Adrenal gland (tissue), 12 donors: ENCODE measurements around the gene FLVCR1. TPM values are rescaled to one million over a fixed set of nuclear protein-coding genes. Genes with fewer than 3 reads are reported as not detected.

ENCODE experiments used
- DNase-seq, 7 donors: peaks; one replicate each; pipeline ENCODE4 v3.0.0-alpha.2; 2019 to 2020
- H3K27ac ChIP-seq, 5 donors: fragments of 200-600 bp; sonication (generic) in 4 of 5; 1 replicate in 3 of 5; 2 replicates in 2 of 5; pipeline versions ENCODE4 v1.5.1 to v1.8.0; 2016 to 2020; ENCODE audit warnings: mild to moderate bottlenecking in 1 of 5
- H3K27me3 ChIP-seq: fragments of 200-600 bp; 2 replicates; pipeline ENCODE4 v1.8.0; 2021
- H3K36me3 ChIP-seq, 2 donors: fragments of 200-600 bp; replicated peaks in 1 of 2; 1 replicate in 1 of 2; 2 replicates in 1 of 2; pipeline versions ENCODE4 v1.5.1 to v1.8.0; 2018 to 2022
- H3K4me1 ChIP-seq, 2 donors: fragments of 200-600 bp; replicated peaks in 1 of 2; 1 replicate in 1 of 2; 2 replicates in 1 of 2; pipeline versions ENCODE4 v1.5.1 to v1.8.0; 2018 to 2021
- H3K4me3 ChIP-seq, 4 donors: fragments of 200-600 bp; sonication (generic) in 3 of 4; one replicate each; pipeline ENCODE4 v1.5.1; 2016 to 2018
- H3K9me3 ChIP-seq, 3 donors: fragments of 200-600 bp; sonication (generic) in 1 of 3; replicated peaks in 1 of 3; 1 replicate in 2 of 3; 2 replicates in 1 of 3; pipeline versions ENCODE4 v1.5.1 to v1.8.0; 2016 to 2021
- POLR2A ChIP-seq, 2 donors: fragments of 450-650 bp; IDR thresholded peaks; one replicate each; pipeline ENCODE4 v1.6.1; 2017; ENCODE audit warnings: antibody characterized with exemption in 2 of 2, mild to moderate bottlenecking in 2 of 2, moderate library complexity in 1 of 2
- WGBS, 4 donors: extraction: QIAGEN DNeasy Blood & Tissue Kit in 2 of 4; methylation state at CpG; one replicate each; pipeline versions ENCODE4 v1.1.5 to v1.1.7; 2013 to 2017; 5-methylcytosine and 5-hydroxymethylcytosine counted together
- intact Hi-C, 2 donors: fragments of 100-400 bp; cut with DNase I; formaldehyde crosslinking; loops; one replicate each; pipeline versions ENCODE4 v1.14.1 to v1.15.0; 2022 to 2023
- polyA plus RNA-seq, 3 donors: library from polyadenylated mRNA; stranded (reverse); fragments of 200-250 nt in 2 of 3; fragments of 350-450 nt in 1 of 3; fragmentation: Illumina TruSeq in 1 of 3; extraction: RNeasy Lipid Tissue Mini Kit (QIAGEN cat#74804) in 1 of 3; gene quantifications; one replicate each; pipeline ENCODE4 v1.2.3, GENCODE V29; 2013 to 2014
- total RNA-seq, 9 donors: library from RNA; depleted of rRNA in 4 of 9; stranded (reverse); fragments of >200 nt in 4 of 9; fragments of 120-200 nt in 1 of 9; fragmentation: NEBNext Ultra II Directional in 1 of 9; extraction: Animal tissue kit (Norgen Biotek cat#: 25700) in 1 of 9; gene quantifications; one replicate each; pipeline versions ENCODE4 v1.1.0 to v1.2.4, GENCODE V29; 2013 to 2023
- TF ChIP-seq, protein P1 (sequence below), 6 experiments: fragments of 450-650 bp in 4 of 6; fragments of 200-600 bp in 2 of 6; sonication (generic) in 1 of 6; IDR thresholded peaks; 1 replicate in 5 of 6; 2 replicates in 1 of 6; pipeline versions ENCODE4 v1.5.1 to v1.8.0; 2016 to 2021; ENCODE audit warnings: antibody characterized with exemption in 6 of 6, mild to moderate bottlenecking in 2 of 6, moderate library complexity in 1 of 6
- donor health status: healthy with polysubstance abuse.
- donor health status: Bipolar disorder and iron deficiency.
- donor health status: DM: yes; HTN: yes; CAD: no.
- donor health status: DM: no; HTN: no; CAD: no.
- donor health status: DM: no; HTN: no; CAD: no.
- donor health status: DM: yes; HTN: yes; CAD: no.

Gene FLVCR1
- total and polyA plus RNA-seq, 12 donors = 1.7 to 34.2 (median 4.9) TPM

DNA sequence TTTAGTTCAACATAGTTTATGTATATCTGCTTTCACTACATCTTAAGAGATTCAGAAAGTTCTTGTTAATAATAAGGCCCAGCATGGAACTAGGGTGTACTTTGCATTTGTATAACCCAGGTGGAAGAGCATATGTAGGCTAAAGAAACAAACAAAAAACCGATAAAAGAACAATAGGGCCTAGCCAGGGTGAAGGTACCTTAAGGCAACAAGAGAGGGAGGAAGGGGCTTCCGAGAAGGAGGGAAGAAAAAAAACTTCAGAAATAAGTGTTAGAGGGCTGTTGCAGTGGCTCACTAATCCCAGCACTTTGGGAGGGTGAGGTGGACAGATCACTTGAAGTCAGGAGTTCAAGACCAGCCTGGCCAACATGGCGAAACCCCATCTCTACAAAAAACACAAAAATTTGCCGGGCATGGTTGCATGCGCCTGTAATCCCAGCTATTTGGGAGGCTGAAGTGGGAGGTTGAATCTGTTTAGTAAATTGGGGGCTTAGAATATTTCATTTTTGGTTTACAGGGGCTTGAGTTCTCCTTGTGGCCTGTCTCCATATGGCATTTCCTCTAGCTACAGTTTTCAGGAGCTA lies 5.9 kb upstream of the FLVCR1 start:
- Histone ChIP-seq H3K9me3 (no peaks in the 10 kb centered on the region), H3K36me3 (no peaks in the 10 kb centered on the region), H3K4me3 (no peak overlapping the region), H3K27me3 (no peaks in the 10 kb centered on the region), H3K4me1 (peaks cover 0 to 3% of the 10 kb centered on the region in 2 donors), H3K27ac (no peak overlapping the region)
- DNase-seq = no peak
- intact Hi-C loops = no loop called here
- WGBS, 4 donors = 87 to 92% (median 89%) methylated on average over 5 of the region's 5 CpGs
- TF ChIP-seq POLR2A (IDR thresholded peaks at IDR 0.05) = no peak
- TF ChIP-seq, protein P1, sequence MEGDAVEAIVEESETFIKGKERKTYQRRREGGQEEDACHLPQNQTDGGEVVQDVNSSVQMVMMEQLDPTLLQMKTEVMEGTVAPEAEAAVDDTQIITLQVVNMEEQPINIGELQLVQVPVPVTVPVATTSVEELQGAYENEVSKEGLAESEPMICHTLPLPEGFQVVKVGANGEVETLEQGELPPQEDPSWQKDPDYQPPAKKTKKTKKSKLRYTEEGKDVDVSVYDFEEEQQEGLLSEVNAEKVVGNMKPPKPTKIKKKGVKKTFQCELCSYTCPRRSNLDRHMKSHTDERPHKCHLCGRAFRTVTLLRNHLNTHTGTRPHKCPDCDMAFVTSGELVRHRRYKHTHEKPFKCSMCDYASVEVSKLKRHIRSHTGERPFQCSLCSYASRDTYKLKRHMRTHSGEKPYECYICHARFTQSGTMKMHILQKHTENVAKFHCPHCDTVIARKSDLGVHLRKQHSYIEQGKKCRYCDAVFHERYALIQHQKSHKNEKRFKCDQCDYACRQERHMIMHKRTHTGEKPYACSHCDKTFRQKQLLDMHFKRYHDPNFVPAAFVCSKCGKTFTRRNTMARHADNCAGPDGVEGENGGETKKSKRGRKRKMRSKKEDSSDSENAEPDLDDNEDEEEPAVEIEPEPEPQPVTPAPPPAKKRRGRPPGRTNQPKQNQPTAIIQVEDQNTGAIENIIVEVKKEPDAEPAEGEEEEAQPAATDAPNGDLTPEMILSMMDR (IDR thresholded peaks at IDR 0.05) = no peak

GRCh38 chr1:212853658-212854057 lies 4.4 kb upstream of the FLVCR1 start:
- DNase-seq = no peak
- peaks cover 0 to 6% of the 10 kb centered on the region in 2 donors for H3K4me1 ChIP-seq
- no peaks in the 10 kb centered on the region for H3K27me3 ChIP-seq
- intact Hi-C loops = no loop called here
- 88 to 91% (median 90%) methylated on average over 5 of the region's 5 CpGs for WGBS, 4 donors
- no peak overlapping the region for H3K4me3 ChIP-seq
- no peak overlapping the region for H3K27ac ChIP-seq
- no peak for TF ChIP-seq POLR2A (IDR thresholded peaks at IDR 0.05)
- TF ChIP-seq, protein P1 (IDR thresholded peaks at IDR 0.05) = no peak
- H3K36me3 ChIP-seq = no peaks in the 10 kb centered on the region
- no peaks in the 10 kb centered on the region for H3K9me3 ChIP-seq

GRCh38 chr1:212856755-212857154 lies 1.3 kb upstream of the FLVCR1 start:
- Histone ChIP-seq H3K9me3 (no peaks in the 10 kb centered on the region), H3K27me3 (no peaks in the 10 kb centered on the region), H3K36me3 (no peaks in the 10 kb centered on the region), H3K4me3 (peak overlapping the region in 1 of 4 donors; percentile 62), H3K4me1 (peaks cover 0 to 32% of the 10 kb centered on the region in 2 donors), H3K27ac (no peak overlapping the region)
- no peak for TF ChIP-seq POLR2A (IDR thresholded peaks at IDR 0.05)
- TF ChIP-seq, protein P1 (IDR thresholded peaks at IDR 0.05) = no peak
- intact Hi-C loops = no loop called here
- 89 to 93% (median 91%) methylated on average over 16 of the region's 16 CpGs for whole genome bisulfite sequencing, 4 donors
- DNase-seq = no peak

DNA sequence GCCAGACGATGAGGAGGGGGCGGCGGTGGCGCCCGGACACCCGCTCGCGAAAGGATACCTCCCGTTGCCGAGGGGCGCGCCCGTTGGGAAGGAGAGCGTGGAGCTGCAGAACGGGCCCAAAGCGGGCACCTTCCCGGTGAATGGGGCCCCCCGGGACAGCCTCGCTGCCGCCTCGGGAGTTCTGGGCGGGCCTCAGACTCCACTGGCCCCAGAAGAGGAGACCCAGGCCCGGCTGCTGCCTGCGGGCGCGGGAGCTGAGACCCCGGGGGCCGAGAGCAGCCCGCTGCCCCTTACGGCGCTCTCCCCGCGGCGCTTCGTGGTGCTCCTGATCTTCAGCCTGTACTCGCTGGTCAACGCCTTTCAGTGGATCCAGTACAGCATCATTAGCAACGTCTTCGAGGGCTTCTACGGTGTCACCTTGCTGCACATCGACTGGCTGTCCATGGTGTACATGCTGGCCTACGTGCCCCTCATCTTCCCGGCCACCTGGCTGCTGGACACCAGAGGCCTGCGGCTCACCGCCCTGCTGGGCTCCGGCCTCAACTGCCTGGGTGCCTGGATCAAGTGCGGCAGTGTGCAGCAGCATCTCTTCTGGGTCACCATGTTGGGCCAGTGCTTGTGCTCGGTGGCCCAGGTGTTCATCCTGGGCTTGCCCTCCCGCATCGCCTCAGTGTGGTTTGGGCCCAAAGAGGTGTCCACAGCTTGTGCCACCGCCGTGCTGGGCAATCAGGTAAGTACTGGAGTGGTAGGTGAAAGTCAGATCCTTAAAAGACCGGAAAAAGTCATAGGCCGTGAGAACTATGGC lies 588 bp downstream of the FLVCR1 start:
- Histone ChIP-seq H3K4me3 (peak overlapping the region; percentile 53 to 84 (median 63)), H3K36me3 (no peaks in the 10 kb centered on the region), H3K9me3 (no peaks in the 10 kb centered on the region), H3K27me3 (no peaks in the 10 kb centered on the region), H3K4me1 (peaks cover 0 to 32% of the 10 kb centered on the region in 2 donors), H3K27ac (peak overlapping the region in 4 of 5 donors; percentile 42 to 95 (median 82))
- WGBS, 4 donors = 4 to 28% (median 6%) methylated on average over 14 to 54 of the region's 54 CpGs
- TF ChIP-seq, protein P1 (IDR thresholded peaks at IDR 0.05) = no peak
- no peak for TF ChIP-seq POLR2A (IDR thresholded peaks at IDR 0.05)
- intact Hi-C loops = no loop called here
- peak in 5 of 7 donors; percentile 22 to 60 (median 30) for DNase-seq
